SK-N-SH treated with all-trans-retinoic acid at 6 μM for 48 hours (cell line): ENCODE measurements around the gene AVPI1.

Experiments
- ATAC-seq: fragments of 200-7000 bp; cut with Tn5 transposase; 3 replicates; pipeline ENCODE4 v1.9.1; 2020; ENCODE audit warnings: mild to moderate bottlenecking, moderate library complexity
- BACH2 ChIP-seq: fragments of 250-450 bp; sonication (Bioruptor Pico); IDR thresholded peaks from 2 replicates; pipeline ENCODE4 v1.9.0; 2021; ENCODE audit warnings: mild to moderate bottlenecking, borderline replicate concordance
- ESRRG ChIP-seq: fragments of 250-450 bp; sonication (Bioruptor Pico); IDR thresholded peaks from 2 replicates; pipeline ENCODE4 v1.6.1; 2021; ENCODE audit warnings: mild to moderate bottlenecking
- GLIS3 ChIP-seq: fragments of 250-450 bp; sonication (Bioruptor Pico); IDR thresholded peaks from 2 replicates; pipeline ENCODE4 v1.5.0; 2020; ENCODE audit warnings: mild to moderate bottlenecking, moderate library complexity
- ISL1 ChIP-seq: fragments of 250-450 bp; sonication (Bioruptor Pico); IDR thresholded peaks from 2 replicates; pipeline ENCODE4 v2.1.2; 2022; ENCODE audit warnings: mild to moderate bottlenecking, moderate library complexity
- OSR1 ChIP-seq: fragments of 250-450 bp; sonication (Bioruptor Pico); IDR thresholded peaks from 2 replicates; pipeline ENCODE4 v1.8.0; 2022; ENCODE audit warnings: moderate library complexity, mild to moderate bottlenecking, inconsistent platforms
- PPARA ChIP-seq: fragments of 250-450 bp; sonication (Bioruptor Pico); IDR thresholded peaks from 2 replicates; pipeline ENCODE4 v1.5.0; 2020; ENCODE audit warnings: mild to moderate bottlenecking, borderline replicate concordance
- RARB ChIP-seq: fragments of 250-450 bp; sonication (Bioruptor Pico); IDR thresholded peaks from 2 replicates; pipeline ENCODE4 v1.8.0; 2021; ENCODE audit warnings: mild to moderate bottlenecking, moderate library complexity
- SNAI2 ChIP-seq: fragments of 250-450 bp; sonication (Bioruptor Pico); IDR thresholded peaks from 2 replicates; pipeline ENCODE4 v1.5.0; 2020; ENCODE audit warnings: mild to moderate bottlenecking, moderate library complexity
- TCF4 ChIP-seq: fragments of 250-450 bp; sonication (Bioruptor Pico); IDR thresholded peaks from 2 replicates; pipeline ENCODE4 v1.8.0; 2021; ENCODE audit warnings: mild to moderate bottlenecking, moderate library complexity, borderline replicate concordance
- TOX ChIP-seq: fragments of 250-450 bp; sonication (Bioruptor Pico); IDR thresholded peaks from 2 replicates; pipeline ENCODE4 v1.8.0; 2021; ENCODE audit warnings: mild to moderate bottlenecking, moderate library complexity, borderline replicate concordance
- ZC3H10 ChIP-seq: fragments of 250-450 bp; sonication (Bioruptor Pico); IDR thresholded peaks from 2 replicates; pipeline ENCODE4 v1.5.1; 2021; ENCODE audit warnings: mild to moderate bottlenecking, moderate library complexity
- ZFP3 ChIP-seq: fragments of 250-450 bp; sonication (Bioruptor Pico); IDR thresholded peaks from 2 replicates; pipeline ENCODE4 v1.5.0; 2020; ENCODE audit warnings: mild to moderate bottlenecking, moderate library complexity
- ZFP30 ChIP-seq: fragments of 450-650 bp; formaldehyde crosslinking; IDR thresholded peaks from 2 replicates; pipeline ENCODE4 v1.5.0; 2022; ENCODE audit warnings: mild to moderate bottlenecking, moderate library complexity
- ZNF565 ChIP-seq: fragments of 450-650 bp; formaldehyde crosslinking; conservative IDR thresholded peaks from 2 replicates; pipeline ENCODE4 v1.5.0; 2020; ENCODE audit warnings: low read depth, mild to moderate bottlenecking, moderate library complexity
- ZNF70 ChIP-seq: fragments of 450-650 bp; formaldehyde crosslinking; IDR thresholded peaks from 2 replicates; pipeline ENCODE4 v1.5.0; 2020; ENCODE audit warnings: mild to moderate bottlenecking, moderate library complexity
- ZNF8 ChIP-seq: fragments of 450-650 bp; formaldehyde crosslinking; IDR thresholded peaks from 2 replicates; pipeline ENCODE4 v1.5.0; 2020; ENCODE audit warnings: mild to moderate bottlenecking, moderate library complexity
- TF ChIP-seq, protein P1 (sequence below): fragments of 250-450 bp; sonication (Bioruptor Pico); IDR thresholded peaks from 2 replicates; pipeline ENCODE4 v1.5.1; 2021; ENCODE audit warnings: mild to moderate bottlenecking, moderate library complexity
- TF ChIP-seq, protein P2 (sequence below): fragments of 250-450 bp; sonication (Bioruptor Pico); IDR thresholded peaks from 2 replicates; pipeline ENCODE4 v1.8.0; 2021; ENCODE audit warnings: low read depth, mild to moderate bottlenecking, moderate library complexity, borderline replicate concordance
- TF ChIP-seq, protein P3 (sequence below): fragments of 250-450 bp; sonication (Bioruptor Pico); IDR thresholded peaks from 2 replicates; pipeline ENCODE4 v1.8.0; 2020; ENCODE audit warnings: mild to moderate bottlenecking, moderate library complexity, borderline replicate concordance
- TF ChIP-seq, protein P4 (sequence below): fragments of 250-450 bp; sonication (Bioruptor Pico); IDR thresholded peaks from 2 replicates; pipeline ENCODE4 v1.5.0; 2020; ENCODE audit warnings: mild to moderate bottlenecking, moderate library complexity

AVPI1 gene

DNA sequence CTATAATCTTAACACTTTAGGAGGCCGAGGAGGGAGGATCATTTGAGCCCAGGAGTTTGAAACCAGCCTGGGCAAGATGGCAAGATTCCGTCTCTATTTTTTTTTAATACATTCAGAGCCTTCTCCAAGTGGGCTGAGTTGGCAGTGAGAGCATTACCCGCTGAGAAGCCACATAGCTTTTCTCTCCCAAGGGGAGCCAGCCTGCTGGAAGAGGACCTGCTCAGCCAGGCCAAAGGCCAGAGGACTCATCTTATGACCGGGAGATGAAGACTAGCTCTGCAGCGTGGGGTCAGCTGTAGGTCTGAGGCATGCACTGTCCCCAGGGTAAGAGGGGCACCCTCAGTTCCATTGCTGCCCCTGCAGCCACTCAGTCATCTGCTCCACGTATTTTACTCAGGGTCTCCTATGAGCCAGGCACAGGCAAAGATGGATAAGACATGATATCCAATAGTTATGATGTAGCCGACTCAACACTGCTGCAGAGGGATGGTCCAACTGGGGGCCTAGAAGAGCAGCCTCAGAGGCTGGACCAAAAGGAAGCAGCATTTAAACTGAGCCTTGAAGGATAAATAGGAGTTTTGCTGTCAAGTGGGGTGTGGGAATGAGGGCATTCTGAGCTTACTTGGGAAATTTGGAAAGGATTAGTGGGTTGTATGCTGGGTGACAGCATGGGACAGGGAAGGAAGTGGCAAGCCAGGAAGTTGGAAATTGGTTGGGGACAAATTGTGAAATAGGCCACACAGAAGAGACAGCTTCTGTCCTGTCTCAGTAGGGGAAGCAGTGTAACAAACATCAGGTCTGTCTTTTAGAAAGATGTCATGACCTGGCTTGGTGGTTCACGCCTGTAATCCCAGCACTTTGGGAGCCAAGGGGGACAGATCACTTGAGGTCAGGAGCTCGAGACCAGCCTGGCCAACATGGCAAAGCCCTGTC, 24.9 kb upstream of the AVPI1 start:
- TF ChIP-seq, protein P1, sequence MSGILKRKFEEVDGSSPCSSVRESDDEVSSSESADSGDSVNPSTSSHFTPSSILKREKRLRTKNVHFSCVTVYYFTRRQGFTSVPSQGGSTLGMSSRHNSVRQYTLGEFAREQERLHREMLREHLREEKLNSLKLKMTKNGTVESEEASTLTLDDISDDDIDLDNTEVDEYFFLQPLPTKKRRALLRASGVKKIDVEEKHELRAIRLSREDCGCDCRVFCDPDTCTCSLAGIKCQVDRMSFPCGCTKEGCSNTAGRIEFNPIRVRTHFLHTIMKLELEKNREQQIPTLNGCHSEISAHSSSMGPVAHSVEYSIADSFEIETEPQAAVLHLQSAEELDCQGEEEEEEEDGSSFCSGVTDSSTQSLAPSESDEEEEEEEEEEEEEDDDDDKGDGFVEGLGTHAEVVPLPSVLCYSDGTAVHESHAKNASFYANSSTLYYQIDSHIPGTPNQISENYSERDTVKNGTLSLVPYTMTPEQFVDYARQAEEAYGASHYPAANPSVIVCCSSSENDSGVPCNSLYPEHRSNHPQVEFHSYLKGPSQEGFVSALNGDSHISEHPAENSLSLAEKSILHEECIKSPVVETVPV (CRISPR knock-in tag): no peak
- TF ChIP-seq ISL1 (CRISPR knock-in tag): no peak
- TF ChIP-seq ZNF565 (CRISPR knock-in tag): no peak
- no peak for TF ChIP-seq TCF4 (CRISPR knock-in tag)
- no peak for TF ChIP-seq ZNF70 (CRISPR knock-in tag)
- TF ChIP-seq, protein P2, sequence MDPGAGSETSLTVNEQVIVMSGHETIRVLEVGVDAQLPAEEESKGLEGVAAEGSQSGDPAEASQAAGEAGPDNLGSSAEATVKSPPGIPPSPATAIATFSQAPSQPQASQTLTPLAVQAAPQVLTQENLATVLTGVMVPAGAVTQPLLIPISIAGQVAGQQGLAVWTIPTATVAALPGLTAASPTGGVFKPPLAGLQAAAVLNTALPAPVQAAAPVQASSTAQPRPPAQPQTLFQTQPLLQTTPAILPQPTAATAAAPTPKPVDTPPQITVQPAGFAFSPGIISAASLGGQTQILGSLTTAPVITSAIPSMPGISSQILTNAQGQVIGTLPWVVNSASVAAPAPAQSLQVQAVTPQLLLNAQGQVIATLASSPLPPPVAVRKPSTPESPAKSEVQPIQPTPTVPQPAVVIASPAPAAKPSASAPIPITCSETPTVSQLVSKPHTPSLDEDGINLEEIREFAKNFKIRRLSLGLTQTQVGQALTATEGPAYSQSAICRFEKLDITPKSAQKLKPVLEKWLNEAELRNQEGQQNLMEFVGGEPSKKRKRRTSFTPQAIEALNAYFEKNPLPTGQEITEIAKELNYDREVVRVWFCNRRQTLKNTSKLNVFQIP (CRISPR knock-in tag): no peak
- TF ChIP-seq RARB: no peak
- no peak for TF ChIP-seq BACH2 (CRISPR knock-in tag)
- TF ChIP-seq SNAI2: no peak
- no peak for TF ChIP-seq ZC3H10 (CRISPR knock-in tag)
- TF ChIP-seq TOX (CRISPR knock-in tag): no peak
- TF ChIP-seq, protein P3, sequence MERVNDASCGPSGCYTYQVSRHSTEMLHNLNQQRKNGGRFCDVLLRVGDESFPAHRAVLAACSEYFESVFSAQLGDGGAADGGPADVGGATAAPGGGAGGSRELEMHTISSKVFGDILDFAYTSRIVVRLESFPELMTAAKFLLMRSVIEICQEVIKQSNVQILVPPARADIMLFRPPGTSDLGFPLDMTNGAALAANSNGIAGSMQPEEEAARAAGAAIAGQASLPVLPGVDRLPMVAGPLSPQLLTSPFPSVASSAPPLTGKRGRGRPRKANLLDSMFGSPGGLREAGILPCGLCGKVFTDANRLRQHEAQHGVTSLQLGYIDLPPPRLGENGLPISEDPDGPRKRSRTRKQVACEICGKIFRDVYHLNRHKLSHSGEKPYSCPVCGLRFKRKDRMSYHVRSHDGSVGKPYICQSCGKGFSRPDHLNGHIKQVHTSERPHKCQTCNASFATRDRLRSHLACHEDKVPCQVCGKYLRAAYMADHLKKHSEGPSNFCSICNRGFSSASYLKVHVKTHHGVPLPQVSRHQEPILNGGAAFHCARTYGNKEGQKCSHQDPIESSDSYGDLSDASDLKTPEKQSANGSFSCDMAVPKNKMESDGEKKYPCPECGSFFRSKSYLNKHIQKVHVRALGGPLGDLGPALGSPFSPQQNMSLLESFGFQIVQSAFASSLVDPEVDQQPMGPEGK (CRISPR knock-in tag): no peak
- TF ChIP-seq PPARA (CRISPR knock-in tag): no peak
- no peak for TF ChIP-seq ESRRG (CRISPR knock-in tag)
- no peak for TF ChIP-seq GLIS3 (CRISPR knock-in tag)
- TF ChIP-seq, protein P4, sequence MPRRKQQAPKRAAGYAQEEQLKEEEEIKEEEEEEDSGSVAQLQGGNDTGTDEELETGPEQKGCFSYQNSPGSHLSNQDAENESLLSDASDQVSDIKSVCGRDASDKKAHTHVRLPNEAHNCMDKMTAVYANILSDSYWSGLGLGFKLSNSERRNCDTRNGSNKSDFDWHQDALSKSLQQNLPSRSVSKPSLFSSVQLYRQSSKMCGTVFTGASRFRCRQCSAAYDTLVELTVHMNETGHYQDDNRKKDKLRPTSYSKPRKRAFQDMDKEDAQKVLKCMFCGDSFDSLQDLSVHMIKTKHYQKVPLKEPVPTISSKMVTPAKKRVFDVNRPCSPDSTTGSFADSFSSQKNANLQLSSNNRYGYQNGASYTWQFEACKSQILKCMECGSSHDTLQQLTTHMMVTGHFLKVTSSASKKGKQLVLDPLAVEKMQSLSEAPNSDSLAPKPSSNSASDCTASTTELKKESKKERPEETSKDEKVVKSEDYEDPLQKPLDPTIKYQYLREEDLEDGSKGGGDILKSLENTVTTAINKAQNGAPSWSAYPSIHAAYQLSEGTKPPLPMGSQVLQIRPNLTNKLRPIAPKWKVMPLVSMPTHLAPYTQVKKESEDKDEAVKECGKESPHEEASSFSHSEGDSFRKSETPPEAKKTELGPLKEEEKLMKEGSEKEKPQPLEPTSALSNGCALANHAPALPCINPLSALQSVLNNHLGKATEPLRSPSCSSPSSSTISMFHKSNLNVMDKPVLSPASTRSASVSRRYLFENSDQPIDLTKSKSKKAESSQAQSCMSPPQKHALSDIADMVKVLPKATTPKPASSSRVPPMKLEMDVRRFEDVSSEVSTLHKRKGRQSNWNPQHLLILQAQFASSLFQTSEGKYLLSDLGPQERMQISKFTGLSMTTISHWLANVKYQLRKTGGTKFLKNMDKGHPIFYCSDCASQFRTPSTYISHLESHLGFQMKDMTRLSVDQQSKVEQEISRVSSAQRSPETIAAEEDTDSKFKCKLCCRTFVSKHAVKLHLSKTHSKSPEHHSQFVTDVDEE: no peak
- no peak for TF ChIP-seq ZFP30 (CRISPR knock-in tag)
- no peak for TF ChIP-seq ZNF8
- TF ChIP-seq ZFP3 (CRISPR knock-in tag): no peak
- no peak for TF ChIP-seq OSR1 (CRISPR knock-in tag)
- ATAC-seq: no peak

DNA sequence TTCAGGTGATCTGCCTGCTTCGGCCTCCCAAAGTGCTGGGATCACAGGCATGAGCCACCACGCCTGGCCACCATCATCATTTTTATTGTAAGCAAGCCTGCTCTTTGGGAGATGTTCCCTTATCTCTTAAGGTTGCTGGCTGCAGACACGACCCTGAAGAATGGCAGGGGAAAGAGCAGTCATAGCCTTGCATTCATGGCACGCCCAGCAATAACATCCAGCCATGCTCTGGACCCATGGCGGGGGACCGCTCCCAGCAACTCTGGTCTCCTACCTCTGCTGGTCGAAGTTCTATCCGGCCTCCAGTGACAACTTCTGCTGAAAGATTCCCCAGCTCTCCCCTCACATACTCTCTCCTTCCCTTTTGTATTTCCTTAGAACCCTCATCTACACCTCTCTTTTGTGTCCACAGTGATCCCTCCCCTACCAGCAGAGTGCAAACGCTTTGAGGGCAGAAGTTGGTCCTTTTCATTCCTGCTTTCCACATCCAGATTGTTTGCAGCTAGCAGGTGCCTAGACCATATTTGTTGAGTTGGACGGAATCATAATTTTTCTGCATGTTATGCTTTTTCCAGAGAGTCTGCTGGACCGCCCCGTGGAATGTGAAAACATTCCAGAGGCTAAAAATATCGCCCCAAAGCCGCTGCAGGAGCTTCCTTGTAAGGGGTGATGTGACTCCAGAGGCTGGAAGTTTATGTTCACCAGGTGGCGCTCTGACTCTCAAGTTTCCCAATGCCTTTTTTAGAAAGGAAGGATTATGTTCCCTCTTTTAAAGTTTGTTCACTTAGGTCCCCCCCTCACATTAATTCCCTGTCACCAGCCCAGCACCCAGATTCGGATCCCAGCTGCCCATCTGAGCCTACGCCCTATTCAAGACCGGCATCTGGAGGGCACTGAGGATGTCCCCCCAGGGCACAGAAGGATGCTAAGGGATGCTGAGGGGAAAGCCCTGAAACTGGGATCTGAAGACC, 22.2 kb upstream of the AVPI1 start:
- TF ChIP-seq, protein P4: no peak
- TF ChIP-seq, protein P2 (CRISPR knock-in tag): no peak
- TF ChIP-seq ZFP3 (CRISPR knock-in tag): no peak
- no peak for TF ChIP-seq BACH2 (CRISPR knock-in tag)
- TF ChIP-seq, protein P1 (CRISPR knock-in tag): no peak
- TF ChIP-seq ZC3H10 (CRISPR knock-in tag): no peak
- TF ChIP-seq ISL1 (CRISPR knock-in tag): no peak
- TF ChIP-seq, all 23 proteins: peak for 0
- ATAC-seq: peak; percentile 67
